Lung (tissue), 12 donors: ENCODE measurements around the gene DGKB. TPM values are rescaled to one million over a fixed set of nuclear protein-coding genes. Genes with fewer than 3 reads are reported as not detected.
A peak's percentile ranks its signal among the peaks of the same experiment; 100 is the strongest.

ENCODE experiments used
- ATAC-seq: fragments of 200-7000 bp; cut with Tn5 transposase; one replicate; pipeline ENCODE4 v1.9.1; 2020; ENCODE audit warnings: moderate number of reproducible peaks; ENCODE audit not compliant: insufficient read depth, low FRiP score
- DNase-seq, 3 donors: peaks; one replicate each; pipeline ENCODE4 v3.0.0-alpha.2; 2013 to 2017
- H3K27ac ChIP-seq, 2 donors: one replicate each; pipeline ENCODE4 v1.5.1; 2013; ENCODE audit warnings: mild to moderate bottlenecking in 2 of 2, moderate library complexity in 2 of 2, control low read depth in 1 of 2, inconsistent platforms in 1 of 2, low read depth in 1 of 2, low read length in 1 of 2
- H3K27me3 ChIP-seq, 3 donors: one replicate each; pipeline ENCODE4 v1.5.1; 2013; ENCODE audit warnings: low read length in 2 of 3; ENCODE audit not compliant: control insufficient read depth in 3 of 3, insufficient read depth in 3 of 3
- H3K36me3 ChIP-seq, 4 donors: one replicate each; pipeline ENCODE4 v1.5.1; 2013; ENCODE audit warnings: low read length in 4 of 4, mild to moderate bottlenecking in 1 of 4, moderate library complexity in 1 of 4; ENCODE audit not compliant: control insufficient read depth in 4 of 4, insufficient read depth in 4 of 4
- H3K4me1 ChIP-seq, 5 donors: one replicate each; pipeline ENCODE4 v1.5.1; 2013; ENCODE audit warnings: low read length in 5 of 5, mild to moderate bottlenecking in 2 of 5, moderate library complexity in 1 of 5; ENCODE audit not compliant: control insufficient read depth in 5 of 5, insufficient read depth in 5 of 5
- H3K4me3 ChIP-seq: one replicate; pipeline ENCODE4 v1.5.1; 2013; ENCODE audit warnings: mild to moderate bottlenecking, control low read depth, moderate library complexity
- H3K9ac ChIP-seq, 2 donors: one replicate each; pipeline ENCODE4 v1.5.1; 2013; ENCODE audit warnings: low read length in 2 of 2, control low read depth in 1 of 2; ENCODE audit not compliant: insufficient read depth in 1 of 2
- H3K9me3 ChIP-seq, 4 donors: one replicate each; pipeline ENCODE4 v1.5.1; 2013; ENCODE audit warnings: low read length in 3 of 4, mild to moderate bottlenecking in 1 of 4, moderate library complexity in 1 of 4; ENCODE audit not compliant: control insufficient read depth in 4 of 4, insufficient read depth in 3 of 4
- CTCF ChIP-seq: IDR thresholded peaks from 2 replicates; pipeline ENCODE4 v1.5.1; 2012; ENCODE audit warnings: mild to moderate bottlenecking; ENCODE audit errors: control extremely low read depth, extremely low read depth
- WGBS, 2 donors: extraction: QIAGEN DNeasy Blood & Tissue Kit; methylation state at CpG; one replicate each; pipeline ENCODE4 v1.1.7; 2013; 5-methylcytosine and 5-hydroxymethylcytosine counted together
- polyA plus RNA-seq, 2 donors: library from polyadenylated mRNA; stranded (reverse); fragments of 200-250 nt; gene quantifications; one replicate each; pipeline ENCODE4 v1.2.1, GENCODE V29; 2013
- total RNA-seq, 2 donors: library from RNA; depleted of rRNA in 1 of 2; stranded (reverse); fragments of >200 nt in 1 of 2; gene quantifications; one replicate each; pipeline ENCODE4 v1.2.1, GENCODE V29; 2014 to 2021
- donor health status: control.
- donor health status: control.
- donor health status: Bipolar disorder and iron deficiency.
- donor health status: healthy.
- donor health status: DM: yes; HTN: yes; CAD: no.

The DGKB gene
- total and polyA plus RNA-seq, 4 donors: under 0.01 to 0.57 (median 0.06) TPM; not detected in 1

DNA sequence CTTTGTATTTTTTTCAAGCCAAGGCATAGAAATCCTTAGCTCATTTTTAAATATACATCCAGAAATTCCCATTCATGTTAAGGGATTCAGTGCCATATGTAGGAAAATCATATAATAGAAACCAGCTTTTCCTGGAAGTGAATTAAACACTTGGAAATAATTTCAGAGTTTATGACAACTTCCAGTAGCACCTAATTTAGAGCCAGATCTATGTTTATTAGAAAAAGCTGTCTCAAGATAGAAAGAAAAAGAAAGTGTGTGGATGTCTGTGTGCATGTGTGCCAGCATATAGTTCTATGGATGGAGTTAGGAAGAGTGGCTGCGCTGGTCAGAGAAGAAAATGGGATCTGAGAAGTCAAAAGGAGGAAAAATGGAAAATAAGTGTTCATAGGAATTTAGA lies 225.7 kb downstream of the DGKB start:
- no peak for TF ChIP-seq CTCF
- Histone ChIP-seq H3K9me3 (no peaks in the 10 kb centered on the region), H3K27me3 (no peaks in the 10 kb centered on the region), H3K4me1 (peaks cover 0 to 2% (median 0%) of the 10 kb centered on the region in 5 donors), H3K9ac (no peak overlapping the region), H3K36me3 (no peaks in the 10 kb centered on the region), H3K27ac (no peak overlapping the region), H3K4me3 (no peak overlapping the region)
- no peak for ATAC-seq
- DNase-seq: peak in 1 of 3 donors; percentile 14
- WGBS, 2 donors: 90 to 100% methylated on average over 1 of the region's 1 CpG

GRCh38 chr7:14673202-14673601 lies 229.3 kb downstream of the DGKB start:
- H3K4me1 ChIP-seq: no peaks in the 10 kb centered on the region
- H3K27ac ChIP-seq: no peak overlapping the region
- H3K9me3 ChIP-seq: no peaks in the 10 kb centered on the region
- H3K36me3 ChIP-seq: no peaks in the 10 kb centered on the region
- no peak overlapping the region for H3K4me3 ChIP-seq
- H3K27me3 ChIP-seq: no peaks in the 10 kb centered on the region
- no peak for TF ChIP-seq CTCF
- H3K9ac ChIP-seq: no peak overlapping the region
- DNase-seq (no peak), ATAC-seq (no peak)

GRCh38 chr7:14666913-14667312 lies 235.6 kb downstream of the DGKB start:
- TF ChIP-seq CTCF: no peak
- Histone ChIP-seq H3K4me3 (no peak overlapping the region), H3K4me1 (peaks cover 0 to 12% (median 0%) of the 10 kb centered on the region in 5 donors), H3K36me3 (no peaks in the 10 kb centered on the region), H3K9me3 (no peaks in the 10 kb centered on the region), H3K9ac (no peak overlapping the region), H3K27me3 (no peaks in the 10 kb centered on the region), H3K27ac (no peak overlapping the region)
- no peak for ATAC-seq
- WGBS, 2 donors: 47 to 63% methylated on average over 2 of the region's 2 CpGs
- DNase-seq: no peak

- Histone ChIP-seq H3K9ac (no peak overlapping the region), H3K4me1 (peaks cover 0 to 12% (median 0%) of the 10 kb centered on the region in 5 donors), H3K27ac (no peak overlapping the region), H3K9me3 (no peaks in the 10 kb centered on the region), H3K36me3 (no peaks in the 10 kb centered on the region), H3K27me3 (no peaks in the 10 kb centered on the region), H3K4me3 (no peak overlapping the region)
- ATAC-seq: no peak
- TF ChIP-seq CTCF: no peak
- WGBS, 2 donors: 73% methylated on average over 1 of the region's 1 CpG
- peak in 2 of 3 donors; percentile 30 to 45 for DNase-seq
Measured at GRCh38 chr7:14666304-14666703, 236.2 kb downstream of the DGKB start.
